Left forelimb (tissue), 1 donor: ENCODE data around the gene SOCS3.

Experiments
- DNase-seq: peaks from one replicate; pipeline ENCODE4 v3.0.0-alpha.2; 2018; ENCODE audit warnings: low spot score

The SOCS3 gene

GRCh38 chr17:78390241-78391050 lies 30.6 kb upstream of the SOCS3 start:
- no peak for DNase-seq

- no peak for DNase-seq
Measured at GRCh38 chr17:78387977-78388941, 28.4 kb upstream of the SOCS3 start.

GRCh38 chr17:78384479-78385175 lies 24.8 kb upstream of the SOCS3 start:
- no peak for DNase-seq

- no peak for DNase-seq
Measured at GRCh38 chr17:78383725-78384471, 24.0 kb upstream of the SOCS3 start.

GRCh38 chr17:78381601-78382232 lies 21.8 kb upstream of the SOCS3 start:
- DNase-seq: no peak

- no peak for DNase-seq
Measured at GRCh38 chr17:78380370-78380769, 20.5 kb upstream of the SOCS3 start.

GRCh38 chr17:78379131-78379491 lies 19.2 kb upstream of the SOCS3 start:
- no peak for DNase-seq

- DNase-seq: peak; percentile 89
Measured at GRCh38 chr17:78378225-78379130, 18.6 kb upstream of the SOCS3 start, which contains the start of gene PGS1. TSS of gene PGS1 (plus strand) at chr17:78378649. CDS start at chr17:78378666, 17 bp downstream.

- DNase-seq: no peak
Measured at GRCh38 chr17:78377858-78378224, 18.0 kb upstream of the SOCS3 start.

GRCh38 chr17:78376161-78376560 lies 16.3 kb upstream of the SOCS3 start:
- DNase-seq: no peak

GRCh38 chr17:78375401-78376151 lies 15.7 kb upstream of the SOCS3 start:
- no peak for DNase-seq

- DNase-seq: no peak
Measured at GRCh38 chr17:78374631-78375274, 14.9 kb upstream of the SOCS3 start.

- DNase-seq: no peak
Measured at GRCh38 chr17:78374189-78374588, 14.3 kb upstream of the SOCS3 start.

- DNase-seq: no peak
Measured at GRCh38 chr17:78372841-78373240, 13.0 kb upstream of the SOCS3 start.

- no peak for DNase-seq
Measured at GRCh38 chr17:78371056-78371455, 11.2 kb upstream of the SOCS3 start.

- no peak for DNase-seq
Measured at GRCh38 chr17:78369791-78370381, 10.0 kb upstream of the SOCS3 start.

GRCh38 chr17:78368854-78369495 lies 9.1 kb upstream of the SOCS3 start:
- no peak for DNase-seq

- DNase-seq: no peak
Measured at GRCh38 chr17:78368348-78368747, 8.5 kb upstream of the SOCS3 start.
